Astrocyte of the spinal cord (primary cell): ENCODE data around the gene AQP12A.

Experiments
- DNase-seq: peaks from one replicate; pipeline ENCODE4 v3.0.0; 2011; ENCODE audit warnings: low read depth, low spot score
- H3K4me3 ChIP-seq: 2 replicates; pipeline ENCODE4 v1.5.1; 2011; ENCODE audit warnings: low read depth, mild to moderate bottlenecking, low read length, moderate library complexity
- CTCF ChIP-seq: IDR thresholded peaks from 2 replicates; pipeline ENCODE4 v1.5.1; 2012; ENCODE audit warnings: low read depth, mild to moderate bottlenecking, low read length, inconsistent platforms
- in situ Hi-C: cut with HindIII; loops from 2 replicates; pipeline ENCODE4 v1.10.0; 2017; ENCODE audit warnings: low sequenced_read_pairs

The AQP12A gene

GRCh38 chr2:240662681-240663080 is 29.0 kb upstream of the AQP12A start:
- H3K4me3 ChIP-seq = no peak overlapping the region
- peak; percentile 26 for DNase-seq
- in situ Hi-C loops = no loop called here
- TF ChIP-seq CTCF = no peak

- in situ Hi-C loops = no loop called here
- peak; percentile 13 for TF ChIP-seq CTCF
- no peak for DNase-seq
- H3K4me3 ChIP-seq = no peak overlapping the region
These were observed 28.0 kb upstream of the AQP12A start for GRCh38 chr2:240663546-240664190.

- DNase-seq = no peak
- in situ Hi-C loops = no loop called here
- no peak overlapping the region for H3K4me3 ChIP-seq
- TF ChIP-seq CTCF = no peak
These were observed 27.0 kb upstream of the AQP12A start for GRCh38 chr2:240664622-240665021.

GRCh38 chr2:240670402-240670801 is 21.3 kb upstream of the AQP12A start:
- in situ Hi-C loops = no loop called here
- TF ChIP-seq CTCF = no peak
- H3K4me3 ChIP-seq = no peak overlapping the region
- no peak for DNase-seq

- TF ChIP-seq CTCF = no peak
- no peak overlapping the region for H3K4me3 ChIP-seq
- no peak for DNase-seq
- in situ Hi-C loops = no loop called here
These were observed 20.7 kb upstream of the AQP12A start for GRCh38 chr2:240670950-240671349.

- no peak for DNase-seq
- no peak for TF ChIP-seq CTCF
- in situ Hi-C loops = no loop called here
- H3K4me3 ChIP-seq = no peak overlapping the region
These were observed 19.5 kb upstream of the AQP12A start for GRCh38 chr2:240672076-240672700.
